ENCODE data around the gene CACNA1C. TPM values are rescaled to one million over a fixed set of nuclear protein-coding genes. Genes with fewer than 3 reads are reported as not detected.

CACNA1C gene
- total RNA-seq, 4 donors from 2014 or later, result 44.1 to 104 (median 49.4) TPM

DNA sequence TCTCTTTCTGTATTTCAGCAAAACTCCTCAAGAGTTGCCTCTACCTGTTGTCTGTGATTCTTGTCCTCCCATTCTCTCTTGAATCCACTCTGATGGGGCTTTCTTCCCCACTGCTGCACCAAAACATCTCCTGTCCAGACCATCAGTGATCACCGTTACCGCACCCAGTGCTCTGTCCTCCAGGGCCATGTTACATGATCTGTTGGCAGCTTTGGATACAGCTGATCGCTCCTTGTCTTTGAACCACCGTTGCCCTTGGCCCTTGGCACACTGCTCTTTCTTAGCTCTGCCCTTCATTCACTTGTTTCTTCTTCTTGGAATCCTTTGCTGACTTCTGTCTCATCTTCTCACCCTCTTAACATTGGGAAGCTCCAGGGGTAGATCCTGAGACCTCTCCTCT, 408.3 kb downstream of the CACNA1C start:
- H3K4me1 ChIP-seq, result peaks cover 0 to 17% (median 7%) of the 10 kb centered on the region in 4 donors
- peaks cover 0 to 66% (median 33%) of the 10 kb centered on the region in 4 donors for H3K36me3 ChIP-seq
- 91% methylated on average over 4 of the region's 4 CpGs for WGBS
- TF ChIP-seq EP300 (IDR thresholded peaks at IDR 0.05) (no peak), POLR2AphosphoS5 (IDR thresholded peaks at IDR 0.05) (no peak), CTCF (IDR thresholded peaks at IDR 0.05) (no peak)
- H3K27me3 ChIP-seq, result no peaks in the 10 kb centered on the region
- H3K27ac ChIP-seq (replicated peaks in 1 of 4), result no peak overlapping the region
- intact Hi-C loops (cut with DNase I), result no loop called here
- DNase-seq (ENCODE audit: extremely low spot score), result no peak
- H3K9me3 ChIP-seq, result no peaks in the 10 kb centered on the region
- H3K4me3 ChIP-seq, result no peak overlapping the region

DNA sequence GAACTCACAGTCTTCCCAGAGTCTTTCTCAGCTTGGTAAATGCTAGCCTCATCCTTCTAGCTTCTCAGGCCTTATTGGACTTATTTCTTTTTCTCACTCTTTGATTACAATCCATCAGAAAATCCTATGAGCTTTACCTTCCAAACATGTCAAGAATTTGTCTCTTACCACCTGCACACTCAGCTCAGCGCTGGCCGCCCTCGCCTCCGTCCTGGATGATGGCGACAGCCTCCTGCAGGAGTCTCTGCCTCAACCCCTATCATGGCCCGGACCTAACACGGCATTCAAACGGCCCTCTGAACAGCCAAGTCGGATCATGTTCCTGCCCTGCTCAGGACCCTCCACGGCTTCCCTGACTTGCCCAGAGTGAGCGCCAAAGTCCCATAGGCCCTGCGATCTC, 408.9 kb downstream of the CACNA1C start:
- intact Hi-C loops (cut with DNase I), result no loop called here
- no peak overlapping the region for H3K4me3 ChIP-seq
- peaks cover 0 to 65% (median 35%) of the 10 kb centered on the region in 4 donors for H3K36me3 ChIP-seq
- H3K27me3 ChIP-seq, result no peaks in the 10 kb centered on the region
- 91% methylated on average over 12 of the region's 12 CpGs for WGBS
- DNase-seq (ENCODE audit: extremely low spot score), result no peak
- no peaks in the 10 kb centered on the region for H3K9me3 ChIP-seq
- TF ChIP-seq EP300 (IDR thresholded peaks at IDR 0.05), result no peak
- no peak for TF ChIP-seq POLR2A (IDR thresholded peaks at IDR 0.05; ENCODE audit: low read depth)
- no peak for TF ChIP-seq CTCF (IDR thresholded peaks at IDR 0.05)
- no peak for TF ChIP-seq POLR2AphosphoS5 (IDR thresholded peaks at IDR 0.05)
- peaks cover 0 to 17% (median 7%) of the 10 kb centered on the region in 4 donors for H3K4me1 ChIP-seq
- no peak overlapping the region for H3K27ac ChIP-seq (replicated peaks in 1 of 4)

GRCh38 chr12:2462087-2462486, 409.3 kb downstream of the CACNA1C start:
- Histone ChIP-seq H3K27ac (replicated peaks in 1 of 4) (no peak overlapping the region), H3K9me3 (no peaks in the 10 kb centered on the region), H3K36me3 (peaks cover 0 to 64% (median 39%) of the 10 kb centered on the region in 4 donors), H3K4me1 (peaks cover 0 to 15% (median 6%) of the 10 kb centered on the region in 4 donors), H3K27me3 (no peaks in the 10 kb centered on the region), H3K4me3 (no peak overlapping the region)
- TF ChIP-seq EP300 (IDR thresholded peaks at IDR 0.05) (no peak), CTCF (IDR thresholded peaks at IDR 0.05) (no peak), POLR2A (IDR thresholded peaks at IDR 0.05; ENCODE audit: low read depth) (no peak), POLR2AphosphoS5 (IDR thresholded peaks at IDR 0.05) (no peak)
- 92% methylated on average over 14 of the region's 14 CpGs for WGBS
- no peak for DNase-seq (ENCODE audit: extremely low spot score)
- intact Hi-C loops (cut with DNase I), result no loop called here

- TF ChIP-seq EP300 (IDR thresholded peaks at IDR 0.05) (no peak), POLR2AphosphoS5 (IDR thresholded peaks at IDR 0.05) (no peak), CTCF (IDR thresholded peaks at IDR 0.05) (no peak), POLR2A (IDR thresholded peaks at IDR 0.05; ENCODE audit: low read depth) (no peak)
- Histone ChIP-seq H3K36me3 (peaks cover 0 to 55% (median 36%) of the 10 kb centered on the region in 4 donors), H3K9me3 (no peaks in the 10 kb centered on the region), H3K4me1 (peaks cover 0 to 9% (median 0%) of the 10 kb centered on the region in 4 donors), H3K4me3 (no peak overlapping the region), H3K27ac (replicated peaks in 1 of 4) (no peak overlapping the region), H3K27me3 (no peaks in the 10 kb centered on the region)
- WGBS, result 71% methylated on average over 5 of the region's 5 CpGs
- intact Hi-C loops (cut with DNase I), result no loop called here
- no peak for DNase-seq (ENCODE audit: extremely low spot score)
Measured at GRCh38 chr12:2463719-2464118, 410.9 kb downstream of the CACNA1C start.

- 79% methylated on average over 10 of the region's 10 CpGs for WGBS
- intact Hi-C loops (cut with DNase I), result no loop called here
- Histone ChIP-seq H3K9me3 (no peaks in the 10 kb centered on the region), H3K36me3 (peaks cover 0 to 46% (median 29%) of the 10 kb centered on the region in 4 donors), H3K27ac (replicated peaks in 1 of 4) (no peak overlapping the region), H3K27me3 (no peaks in the 10 kb centered on the region), H3K4me1 (no peaks in the 10 kb centered on the region), H3K4me3 (no peak overlapping the region)
- TF ChIP-seq CTCF (IDR thresholded peaks at IDR 0.05), result no peak
- no peak for TF ChIP-seq EP300 (IDR thresholded peaks at IDR 0.05)
- TF ChIP-seq POLR2A (IDR thresholded peaks at IDR 0.05; ENCODE audit: low read depth), result no peak
- no peak for TF ChIP-seq POLR2AphosphoS5 (IDR thresholded peaks at IDR 0.05)
- no peak for DNase-seq (ENCODE audit: extremely low spot score)
Measured at GRCh38 chr12:2465681-2466080, 412.9 kb downstream of the CACNA1C start.
